ENCODE measurements around the gene KRTAP19-7.

Gene KRTAP19-7

GRCh38 chr21:30561264-30561895, at the start of gene KRTAP19-7:
KRTAP19-7 (minus strand) TSS chr21:30561314; CDS start chr21:30561289, 25 bp downstream.
- no peak for TF ChIP-seq CTCF (IDR thresholded peaks at IDR 0.05; ENCODE audit: borderline replicate concordance, control extremely low read depth, extremely low read depth, insufficient read depth, missing control alignments)
- DNase-seq (ENCODE audit: low spot score): no peak
- in situ Hi-C loops (cut with MboI; ENCODE audit: low sequenced_read_pairs, unreplicated experiment): no loop called here

GRCh38 chr21:30605968-30606367, 44.9 kb upstream of the KRTAP19-7 start:
- no peak for TF ChIP-seq CTCF (IDR thresholded peaks at IDR 0.05; ENCODE audit: borderline replicate concordance, control extremely low read depth, extremely low read depth, insufficient read depth, missing control alignments)
- no peak for DNase-seq (ENCODE audit: low spot score)
- in situ Hi-C loops (cut with MboI; ENCODE audit: low sequenced_read_pairs, unreplicated experiment): no loop called here

- in situ Hi-C loops (cut with MboI; ENCODE audit: low sequenced_read_pairs, unreplicated experiment): no loop called here
- DNase-seq (ENCODE audit: low spot score): no peak
- TF ChIP-seq CTCF (IDR thresholded peaks at IDR 0.05; ENCODE audit: borderline replicate concordance, control extremely low read depth, extremely low read depth, insufficient read depth, missing control alignments): no peak
Observed at GRCh38 chr21:30600787-30601186, 39.7 kb upstream of the KRTAP19-7 start, which contains the start of gene KRTAP22-1. KRTAP22-1 (plus strand) TSS chr21:30601087.

- in situ Hi-C loops (cut with MboI; ENCODE audit: low sequenced_read_pairs, unreplicated experiment): no loop called here
- DNase-seq (ENCODE audit: low spot score): no peak
- TF ChIP-seq CTCF (IDR thresholded peaks at IDR 0.05; ENCODE audit: borderline replicate concordance, control extremely low read depth, extremely low read depth, insufficient read depth, missing control alignments): no peak
Observed at GRCh38 chr21:30598802-30599201, 37.7 kb upstream of the KRTAP19-7 start, which contains the start of gene KRTAP6-2. KRTAP6-2 (minus strand) TSS chr21:30598902; CDS start chr21:30598874, 28 bp downstream.

- no peak for TF ChIP-seq CTCF (IDR thresholded peaks at IDR 0.05; ENCODE audit: borderline replicate concordance, control extremely low read depth, extremely low read depth, insufficient read depth, missing control alignments)
- in situ Hi-C loops (cut with MboI; ENCODE audit: low sequenced_read_pairs, unreplicated experiment): no loop called here
- no peak for DNase-seq (ENCODE audit: low spot score)
Observed at GRCh38 chr21:30592140-30592539, 31.0 kb upstream of the KRTAP19-7 start, which contains the start of gene KRTAP6-3. KRTAP6-3 (plus strand) TSS chr21:30592440; CDS start chr21:30592446, 6 bp downstream.

GRCh38 chr21:30590297-30590696, 29.2 kb upstream of the KRTAP19-7 start, which contains the start of gene KRTAP22-2:
KRTAP22-2 (minus strand) TSS chr21:30590397.
- TF ChIP-seq CTCF (IDR thresholded peaks at IDR 0.05; ENCODE audit: borderline replicate concordance, control extremely low read depth, extremely low read depth, insufficient read depth, missing control alignments): no peak
- in situ Hi-C loops (cut with MboI; ENCODE audit: low sequenced_read_pairs, unreplicated experiment): no loop called here
- DNase-seq (ENCODE audit: low spot score): no peak

Measured in GM13976 (cell line).